ENCODE data around the gene NCOA1. TPM values are rescaled to one million over a fixed set of nuclear protein-coding genes. Genes with fewer than 3 reads are reported as not detected.

The NCOA1 gene
- total RNA-seq, 3 donors from 2014 or later: 34.8 to 55.6 (median 43.6) TPM

GRCh38 chr2:24650997-24651642 lies 160.1 kb downstream of the NCOA1 start:
- no peaks in the 10 kb centered on the region for H3K9me3 ChIP-seq
- H3K4me1 ChIP-seq (ENCODE audit: low read depth): no peaks in the 10 kb centered on the region
- no peak for ATAC-seq
- TF ChIP-seq CTCF (IDR thresholded peaks at IDR 0.05): no peak
- no peaks in the 10 kb centered on the region for H3K36me3 ChIP-seq (ENCODE audit: low read depth)
- H3K4me3 ChIP-seq: no peak overlapping the region
- DNase-seq: no peak
- intact Hi-C loops (cut with DNase I, micrococcal nuclease): no loop called here

DNA sequence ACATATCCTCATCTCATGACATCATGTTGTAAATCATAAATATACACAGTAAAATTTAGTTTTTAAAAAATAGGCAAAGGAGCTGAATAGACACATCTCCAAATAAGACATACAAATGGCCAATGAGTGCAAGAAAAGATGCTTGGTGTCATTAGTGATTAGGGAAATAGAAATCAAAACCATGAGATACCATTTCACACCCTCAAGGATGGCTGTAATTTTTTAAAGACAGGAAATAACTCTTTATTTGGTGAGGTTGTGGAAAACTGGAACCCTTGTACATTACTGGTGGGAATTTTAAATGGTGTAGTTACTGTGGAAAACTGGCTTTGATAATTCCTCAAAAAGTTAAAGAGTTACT lies 160.6 kb downstream of the NCOA1 start:
- no peak for TF ChIP-seq CTCF (IDR thresholded peaks at IDR 0.05)
- Histone ChIP-seq H3K4me3 (no peak overlapping the region), H3K4me1 (ENCODE audit: low read depth) (no peaks in the 10 kb centered on the region), H3K36me3 (ENCODE audit: low read depth) (no peaks in the 10 kb centered on the region), H3K9me3 (no peaks in the 10 kb centered on the region)
- intact Hi-C loops (cut with DNase I, micrococcal nuclease): no loop called here
- DNase-seq (no peak), ATAC-seq (no peak)

DNA sequence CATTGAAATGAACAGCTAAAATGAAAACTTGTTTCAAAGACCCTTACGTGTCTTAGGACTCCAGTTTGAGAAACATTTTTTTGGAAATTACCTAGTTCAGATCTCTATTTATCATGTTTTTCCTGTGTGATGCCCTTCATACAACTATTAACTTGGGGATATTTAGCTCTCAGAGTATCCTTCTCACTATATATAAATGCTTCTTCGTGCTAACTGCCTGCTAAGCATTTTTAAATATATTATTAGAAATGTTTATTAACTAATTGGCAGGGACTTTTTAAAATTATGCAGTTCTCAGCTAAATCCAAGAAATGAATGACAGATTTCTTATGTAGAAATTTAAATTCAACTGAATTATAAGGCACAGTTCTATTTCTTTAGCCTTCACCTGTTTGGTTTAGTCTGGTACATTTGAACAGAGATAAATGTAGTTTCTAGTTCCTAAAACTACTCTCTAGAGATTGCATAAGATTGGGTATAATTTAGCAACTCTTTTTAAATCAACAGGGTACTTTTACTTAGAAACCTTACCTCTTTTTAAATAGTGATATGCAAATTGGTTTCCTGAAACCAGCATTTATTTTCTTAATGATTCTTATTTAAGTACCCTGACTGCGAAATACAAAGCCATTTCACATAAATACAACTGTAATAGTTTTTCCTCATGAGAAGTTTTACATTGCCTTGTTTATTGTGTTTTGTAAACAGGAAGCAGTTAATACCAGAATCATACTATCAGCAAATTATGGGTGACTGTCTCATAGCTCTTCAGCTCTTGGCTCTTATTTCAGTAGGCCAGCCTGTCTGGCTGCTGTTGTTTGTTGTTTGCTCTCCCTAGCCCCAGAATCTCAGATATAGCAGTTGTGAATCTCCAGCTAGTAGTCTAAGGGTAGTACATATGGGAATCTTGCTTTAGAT lies 161.5 kb downstream of the NCOA1 start:
- Histone ChIP-seq H3K4me3 (no peak overlapping the region), H3K9me3 (no peaks in the 10 kb centered on the region), H3K4me1 (ENCODE audit: low read depth) (no peaks in the 10 kb centered on the region), H3K36me3 (ENCODE audit: low read depth) (no peaks in the 10 kb centered on the region)
- intact Hi-C loops (cut with DNase I, micrococcal nuclease): no loop called here
- ATAC-seq (no peak), DNase-seq (no peak)
- TF ChIP-seq CTCF (IDR thresholded peaks at IDR 0.05): no peak

DNA sequence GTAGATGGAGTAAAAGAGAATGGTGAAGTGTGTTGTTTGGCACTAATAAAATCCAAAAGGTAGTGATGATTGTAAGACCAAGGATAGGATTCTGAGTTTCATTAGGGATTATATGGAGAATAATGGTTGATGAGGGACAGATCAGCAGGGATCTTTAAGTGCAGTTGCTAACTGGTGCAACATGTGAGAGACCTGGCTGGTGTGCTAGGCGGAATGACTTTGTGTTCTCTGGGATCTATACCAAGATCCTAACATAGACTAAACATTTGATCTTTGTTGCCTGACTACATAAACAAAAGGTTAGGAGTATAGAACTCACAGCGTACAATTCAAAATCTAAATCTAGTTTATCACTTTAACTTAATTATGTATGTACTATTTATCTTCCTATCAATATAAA lies 166.8 kb downstream of the NCOA1 start:
- H3K4me3 ChIP-seq: no peak overlapping the region
- no peaks in the 10 kb centered on the region for H3K9me3 ChIP-seq
- no peaks in the 10 kb centered on the region for H3K36me3 ChIP-seq (ENCODE audit: low read depth)
- intact Hi-C loops (cut with DNase I, micrococcal nuclease): no loop called here
- ATAC-seq (no peak), DNase-seq (no peak)
- H3K4me1 ChIP-seq (ENCODE audit: low read depth): no peaks in the 10 kb centered on the region
- no peak for TF ChIP-seq CTCF (IDR thresholded peaks at IDR 0.05)

DNA sequence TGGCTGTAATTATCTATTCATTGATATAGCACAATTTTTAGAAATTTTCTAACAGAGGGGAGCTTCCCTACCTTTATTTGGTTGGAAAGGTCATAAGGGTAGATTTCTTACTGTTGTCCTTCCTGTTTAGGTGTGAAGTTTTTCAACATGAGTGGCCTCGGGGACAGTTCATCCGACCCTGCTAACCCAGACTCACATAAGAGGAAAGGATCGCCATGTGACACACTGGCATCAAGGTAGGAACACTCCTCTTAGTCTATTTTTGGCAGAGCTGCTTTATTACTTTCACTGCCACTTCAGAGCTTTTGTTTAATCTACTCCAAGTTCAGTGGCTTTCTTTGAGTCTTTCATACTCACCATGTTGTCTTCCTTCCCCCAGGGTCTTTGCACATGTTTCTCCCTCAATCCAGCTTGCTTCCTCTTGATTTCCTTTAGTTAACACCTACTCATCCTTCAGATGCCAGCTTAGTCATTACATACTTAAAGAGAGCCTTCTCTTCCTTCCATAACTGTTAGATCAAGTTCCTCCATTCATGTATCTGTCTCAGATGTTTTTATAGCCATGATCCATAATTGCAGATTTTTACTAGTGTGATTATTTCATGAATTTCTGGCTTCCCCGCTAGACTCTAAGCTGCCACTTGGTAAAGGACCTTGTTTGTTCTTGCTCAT lies 167.6 kb downstream of the NCOA1 start:
- intact Hi-C loops (cut with DNase I, micrococcal nuclease): no loop called here
- DNase-seq (no peak), ATAC-seq (no peak)
- no peak for TF ChIP-seq CTCF (IDR thresholded peaks at IDR 0.05)
- Histone ChIP-seq H3K9me3 (no peaks in the 10 kb centered on the region), H3K4me1 (ENCODE audit: low read depth) (no peaks in the 10 kb centered on the region), H3K36me3 (ENCODE audit: low read depth) (no peaks in the 10 kb centered on the region), H3K4me3 (no peak overlapping the region)
